Caco-2 (cell line): ENCODE results near the gene ZFP36. TPM values are rescaled to one million over a fixed set of nuclear protein-coding genes. Genes with fewer than 3 reads are reported as not detected.

ENCODE experiments used
- BruUV-seq: library from RNA; stranded (reverse); fragments of 400-500 nt; replicated peaks from 2 replicates; lab custom pipeline; 2021; lab: Mats Ljungman, UMichigan
- CTCF ChIA-PET: fragments of 300-600 bp; sonication (Branson Sonifier 250); formaldehyde crosslinking; loops from one replicate; lab custom pipeline; 2022; ENCODE audit warnings: antibody characterized with exemption; lab: Charles Lee
- POLR2A ChIA-PET: fragments of 300-600 bp; sonication (Branson Sonifier 250); formaldehyde crosslinking; loops from one replicate; lab custom pipeline; 2022; ENCODE audit warnings: antibody characterized with exemption; lab: Charles Lee
- DNase-seq, 2 experiments: peaks; one replicate each; pipeline versions ENCODE4 v3.0.0 to v3.0.0-alpha.2; 2020 to 2022
- H3K27me3 ChIP-seq: replicated peaks from 2 replicates; pipeline ENCODE4 v1.6.0; 2011; ENCODE audit warnings: low read length; ENCODE audit not compliant: control insufficient read depth, insufficient read depth
- H3K36me3 ChIP-seq: 2 replicates; pipeline ENCODE4 v1.5.1; 2011; ENCODE audit warnings: low read length; ENCODE audit not compliant: control insufficient read depth, insufficient read depth
- H3K4me1 ChIP-seq: fragments of 250-450 bp; sonication (Bioruptor Pico); 2 replicates; pipeline ENCODE4 v1.5.1; 2020; ENCODE audit warnings: mild to moderate bottlenecking
- H3K4me3 ChIP-seq: 2 replicates; pipeline ENCODE4 v1.5.1; 2011; ENCODE audit warnings: low read depth, mild to moderate bottlenecking, control low read depth, low read length
- H3K9me3 ChIP-seq: fragments of 250-450 bp; sonication (Bioruptor Pico); 2 replicates; pipeline ENCODE4 v1.5.1; 2020; ENCODE audit warnings: mild to moderate bottlenecking, moderate library complexity
- H3K27ac Mint-ChIP-seq: one replicate; pipeline ENCODE4 v1.8.0; 2022; ENCODE audit warnings: mixed read lengths; ENCODE audit not compliant: unreplicated experiment
- H3K27me3 Mint-ChIP-seq: one replicate; pipeline ENCODE4 v1.8.0; 2022; ENCODE audit warnings: mixed read lengths; ENCODE audit not compliant: insufficient read depth, unreplicated experiment
- H3K36me3 Mint-ChIP-seq: one replicate; pipeline ENCODE4 v1.8.0; 2022; ENCODE audit warnings: mild to moderate bottlenecking, mixed read lengths; ENCODE audit not compliant: insufficient read depth, unreplicated experiment
- H3K4me1 Mint-ChIP-seq: one replicate; pipeline ENCODE4 v1.8.0; 2022; ENCODE audit warnings: low read depth, mixed read lengths; ENCODE audit not compliant: unreplicated experiment
- H3K4me3 Mint-ChIP-seq: one replicate; pipeline ENCODE4 v1.8.0; 2022; ENCODE audit warnings: mild to moderate bottlenecking, moderate library complexity, mixed read lengths; ENCODE audit not compliant: unreplicated experiment
- H3K9me3 Mint-ChIP-seq: one replicate; pipeline ENCODE4 v1.8.0; 2022; ENCODE audit warnings: mixed read lengths; ENCODE audit not compliant: unreplicated experiment
- CTCF ChIP-seq, 2 experiments: fragments of 200-600 bp in 1 of 2; IDR thresholded peaks; 1 replicate in 1 of 2; 2 replicates in 1 of 2; pipeline versions ENCODE4 v1.5.1 to v1.8.0; 2011 to 2022; ENCODE audit warnings: antibody characterized with exemption in 1 of 2, control low read depth in 1 of 2, inconsistent platforms in 1 of 2, low read depth in 1 of 2, low read length in 1 of 2, mild to moderate bottlenecking in 1 of 2, moderate library complexity in 1 of 2; ENCODE audit not compliant: insufficient read depth in 1 of 2, severe bottlenecking in 1 of 2, unreplicated experiment in 1 of 2
- intact Hi-C: fragments of 100-400 bp; cut with micrococcal nuclease; formaldehyde crosslinking; loops from one replicate; pipeline ENCODE4 v1.10.0; 2022; ENCODE audit not compliant: unreplicated experiment
- total RNA-seq: library from RNA; stranded (reverse); gene quantifications from 2 replicates; pipeline ENCODE4 v1.2.3, GENCODE V29; 2022

The ZFP36 gene
- total RNA-seq, 1 experiment from 2014 or later, result 25.8 TPM

GRCh38 chr19:39412867-39413271 is 6.2 kb downstream of the ZFP36 start:
- peaks cover 4% of the 10 kb centered on the region; the same call in 1 of the 2 replicates for H3K36me3 ChIP-seq
- H3K9me3 ChIP-seq, result no peaks in the 10 kb centered on the region
- CTCF ChIA-PET, result interaction anchor here (0.9 to 2.5 kb wide), 3 partner anchors 12 to 23 kb away, joined by 3 to 52 read pairs (median 16); partner anchors contain the start of gene RPS16
- POLR2A ChIA-PET, result interaction anchor here (0.6 to 2.3 kb wide), 3 partner anchors 20 to 1338 kb away, joined by 3 to 20 read pairs (median 3); partner anchors contain the start of gene RPS16
- DNase-seq, result no peak
- no TSS peak for BruUV-seq
- Mint-ChIP-seq H3K36me3 (peaks cover 59% of the 10 kb centered on the region), H3K27ac (peak overlapping the region; percentile 90), H3K9me3 (no peaks in the 10 kb centered on the region), H3K4me3 (peak overlapping the region; percentile 77), H3K4me1 (peaks cover 40% of the 10 kb centered on the region), H3K27me3 (peaks cover 3% of the 10 kb centered on the region)
- H3K4me3 ChIP-seq, result peak overlapping the region; percentile 88
- intact Hi-C loops, result loop anchor here (1.0 kb wide), 4 partner anchors 11 to 72 kb away; no protein-coding TSS in a partner anchor
- H3K4me1 ChIP-seq, result peaks cover 27% of the 10 kb centered on the region
- H3K27me3 ChIP-seq, result no peaks in the 10 kb centered on the region
- TF ChIP-seq CTCF (IDR thresholded peaks at IDR 0.05; ENCODE audit: insufficient read depth in 1 of 2, low read depth in 1 of 2, low read length in 1 of 2, severe bottlenecking in 1 of 2, unreplicated experiment in 1 of 2), result no peak

DNA sequence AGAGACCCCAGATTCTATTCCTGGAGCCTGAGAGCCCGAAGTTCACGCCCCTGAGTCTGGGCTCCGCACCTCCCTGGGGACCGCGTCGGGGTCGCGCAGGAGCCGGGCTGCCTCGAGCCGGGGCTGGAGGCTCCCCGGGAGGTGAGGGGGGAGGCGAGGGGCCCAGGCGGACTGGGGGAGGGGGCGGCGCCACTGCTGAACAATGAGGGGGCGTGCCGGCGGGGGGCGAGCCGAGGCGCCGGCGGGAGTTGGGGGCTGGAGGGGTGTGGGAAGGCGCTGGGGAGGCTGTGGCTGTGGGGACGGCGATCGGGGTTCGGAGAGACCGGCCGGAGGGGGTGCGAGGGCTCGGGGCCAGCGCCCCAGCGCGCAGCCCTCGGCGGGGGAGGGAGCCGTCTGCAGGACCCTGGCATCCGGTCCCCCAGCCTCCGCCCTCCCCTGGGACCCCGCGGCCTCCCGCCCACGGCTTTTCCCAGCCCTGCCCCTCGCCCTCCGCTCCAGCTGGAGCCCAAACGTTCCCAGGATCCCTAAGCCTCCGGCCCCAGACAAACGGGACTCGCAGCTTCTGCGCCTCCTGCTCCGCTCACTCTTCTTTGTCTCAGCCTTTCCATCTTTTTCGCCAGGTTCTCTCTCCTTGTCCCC is 6.7 kb downstream of the ZFP36 start:
- Mint-ChIP-seq H3K27ac (peak overlapping the region; percentile 90), H3K4me3 (peak overlapping the region; percentile 77), H3K36me3 (peaks cover 54% of the 10 kb centered on the region), H3K9me3 (no peaks in the 10 kb centered on the region), H3K4me1 (peaks cover 40% of the 10 kb centered on the region), H3K27me3 (peaks cover 3% of the 10 kb centered on the region)
- intact Hi-C loops, result no loop called here
- ChIA-PET CTCF (interaction anchor here (0.6 to 1.8 kb wide), 8 partner anchors 15 to 459 kb away, joined by 3 to 22 read pairs (median 5); partner anchors contain the start of genes MED29, PAF1, RPS16 and SAMD4B), POLR2A (interaction anchor here (1.2 to 1.6 kb wide), 3 partner anchors 12 to 22 kb away, joined by 6 to 25 read pairs (median 7); partner anchors contain the start of gene RPS16)
- Histone ChIP-seq H3K4me3 (peak overlapping the region; percentile 88), H3K36me3 (peaks cover 1% of the 10 kb centered on the region; the same call in 1 of the 2 replicates), H3K9me3 (no peaks in the 10 kb centered on the region), H3K4me1 (peaks cover 22% of the 10 kb centered on the region), H3K27me3 (no peaks in the 10 kb centered on the region)
- no TSS peak for BruUV-seq
- DNase-seq, result peak; percentile 65 to 69
- TF ChIP-seq CTCF (IDR thresholded peaks at IDR 0.05; ENCODE audit: insufficient read depth in 1 of 2, low read depth in 1 of 2, low read length in 1 of 2, severe bottlenecking in 1 of 2, unreplicated experiment in 1 of 2), result no peak

- H3K4me3 Mint-ChIP-seq, result peak overlapping the region; percentile 77
- H3K36me3 Mint-ChIP-seq, result peaks cover 52% of the 10 kb centered on the region
- H3K36me3 ChIP-seq, result peaks cover 2% of the 10 kb centered on the region
- ChIA-PET CTCF (interaction anchor here (0.6 to 1.8 kb wide), 13 partner anchors 13 to 669 kb away, joined by 3 to 22 read pairs (median 3); partner anchors contain the start of genes MED29, PAF1, RPS16 and SAMD4B), POLR2A (interaction anchor here (1.2 to 1.6 kb wide), 3 partner anchors 13 to 22 kb away, joined by 6 to 25 read pairs (median 7); partner anchors contain the start of gene RPS16)
- intact Hi-C loops, result no loop called here
- H3K9me3 ChIP-seq, result no peaks in the 10 kb centered on the region
- peak; percentile 61 to 72 for DNase-seq
- no TSS peak for BruUV-seq
- peaks cover 3% of the 10 kb centered on the region for H3K27me3 Mint-ChIP-seq
- H3K27ac Mint-ChIP-seq, result peak overlapping the region; percentile 71
- H3K4me3 ChIP-seq, result peak overlapping the region; percentile 88
- H3K9me3 Mint-ChIP-seq, result no peaks in the 10 kb centered on the region
- H3K4me1 Mint-ChIP-seq, result peaks cover 33% of the 10 kb centered on the region
- H3K4me1 ChIP-seq, result peaks cover 20% of the 10 kb centered on the region
- H3K27me3 ChIP-seq, result no peaks in the 10 kb centered on the region
- TF ChIP-seq CTCF (IDR thresholded peaks at IDR 0.05; ENCODE audit: insufficient read depth in 1 of 2, low read depth in 1 of 2, low read length in 1 of 2, severe bottlenecking in 1 of 2, unreplicated experiment in 1 of 2), result peak; percentile 38 to 60
Observed at GRCh38 chr19:39413911-39414608, 7.4 kb downstream of the ZFP36 start.
